ENCODE data around the gene ITGB5.

- TF ChIP-seq POLR2AphosphoS5 (IDR thresholded peaks at IDR 0.05; ENCODE audit: low read depth, low read length) (no peak), TAF1 (IDR thresholded peaks at IDR 0.05; ENCODE audit: borderline replicate concordance, insufficient read depth, low read length) (no peak), REST (IDR thresholded peaks at IDR 0.05; ENCODE audit: insufficient read depth in 1 of 2, low read depth in 2 of 2, low read length in 2 of 2) (no peak), SIN3A (IDR thresholded peaks at IDR 0.05; ENCODE audit: borderline replicate concordance, insufficient read depth, low read length) (no peak)
Measured at GRCh38 chr3:124797426-124797945, 89.7 kb downstream of the ITGB5 start.

Data from PFSK-1 (cell line).